Dermis microvascular lymphatic vessel endothelial cell (primary cell): ENCODE measurements around the gene SSU72. TPM values are rescaled to one million over a fixed set of nuclear protein-coding genes. Genes with fewer than 3 reads are reported as not detected.
"Not testable (repeated sequence)": the region's sequence is repeated elsewhere in the genome, so short reads cannot be mapped to it uniquely, and the experiment has no call there.

Experiments
- DNase-seq, 2 donors: peaks; one replicate each; pipeline versions ENCODE4 v3.0.0 to v3.0.0-alpha.2; 2010; ENCODE audit warnings: low read depth in 2 of 2
- total RNA-seq: library from RNA; depleted of rRNA; stranded (reverse); fragments of >200 nt; gene quantifications from 2 replicates; pipeline ENCODE4 v1.2.1, GENCODE V29; 2014

Gene SSU72
- total RNA-seq, 1 donor from 2014 or later: 48.9 TPM

DNA sequence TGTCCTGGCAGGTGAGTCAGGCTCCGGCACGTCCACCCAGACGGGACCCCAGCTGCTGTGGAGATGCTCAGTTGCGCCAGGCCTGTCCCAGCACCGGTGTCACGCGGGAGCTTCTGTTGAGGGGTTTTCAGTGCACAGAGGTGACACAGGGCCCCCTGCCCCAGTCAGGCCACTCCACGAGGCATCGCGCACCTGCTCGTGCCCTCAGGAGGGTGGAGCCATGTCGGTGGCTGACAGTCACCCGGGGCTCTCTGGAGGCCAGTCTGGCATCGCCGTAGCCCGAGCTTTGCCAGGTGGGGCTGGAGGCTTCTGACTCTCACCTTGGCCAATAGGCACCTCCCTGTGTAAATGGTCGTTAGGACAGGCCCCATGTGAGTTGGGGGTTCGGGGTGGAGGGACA lies 45.3 kb downstream of the SSU72 start:
- no peak for DNase-seq

DNA sequence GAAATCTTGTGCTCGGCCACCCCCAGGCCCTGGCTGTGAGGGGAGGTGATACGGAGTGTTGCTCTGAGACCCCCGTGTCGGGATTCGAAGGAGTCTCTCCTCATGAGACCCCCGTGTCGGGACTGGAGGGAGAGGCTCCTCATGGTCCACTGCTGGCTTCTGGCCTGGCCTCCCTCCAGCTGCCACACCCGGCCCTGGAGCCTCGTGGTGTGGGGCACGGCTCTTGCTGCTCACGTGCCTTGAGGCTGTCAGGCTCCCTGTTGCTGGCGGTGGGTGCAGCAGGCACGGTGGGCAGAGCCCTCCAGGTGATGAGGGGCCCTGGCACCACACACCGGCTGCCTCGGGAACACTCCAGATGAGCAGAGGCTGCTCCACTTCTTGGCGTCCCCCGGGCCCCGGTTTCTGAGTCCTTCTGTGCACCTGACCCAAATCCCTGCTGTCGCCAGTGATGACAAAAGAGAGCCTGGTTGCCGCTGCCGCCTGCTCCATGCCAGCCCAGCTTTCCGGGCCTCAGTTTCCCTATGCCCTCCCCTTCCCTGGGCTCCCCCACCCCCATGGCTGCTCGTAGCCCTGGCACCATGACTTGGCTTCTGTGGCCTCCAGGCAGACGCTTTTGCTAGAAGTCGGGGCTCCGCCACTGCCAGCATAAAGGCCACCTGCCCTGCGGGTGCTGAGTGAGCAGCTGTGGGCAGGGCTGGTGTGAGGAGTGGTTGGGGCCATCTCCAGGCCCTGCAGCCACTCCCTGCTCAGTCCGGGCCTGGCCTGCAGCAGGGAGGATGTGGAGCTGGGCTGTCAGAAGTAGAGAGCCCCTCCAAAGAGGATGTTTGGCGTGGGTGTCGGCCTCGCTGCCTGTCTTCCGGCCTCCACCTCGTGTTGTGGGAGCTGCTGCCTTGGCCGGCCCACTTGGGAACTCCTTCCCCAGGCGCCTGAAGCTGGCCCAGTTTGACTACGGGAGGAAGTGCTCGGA lies 46.1 kb downstream of the SSU72 start:
- DNase-seq: no peak

DNA sequence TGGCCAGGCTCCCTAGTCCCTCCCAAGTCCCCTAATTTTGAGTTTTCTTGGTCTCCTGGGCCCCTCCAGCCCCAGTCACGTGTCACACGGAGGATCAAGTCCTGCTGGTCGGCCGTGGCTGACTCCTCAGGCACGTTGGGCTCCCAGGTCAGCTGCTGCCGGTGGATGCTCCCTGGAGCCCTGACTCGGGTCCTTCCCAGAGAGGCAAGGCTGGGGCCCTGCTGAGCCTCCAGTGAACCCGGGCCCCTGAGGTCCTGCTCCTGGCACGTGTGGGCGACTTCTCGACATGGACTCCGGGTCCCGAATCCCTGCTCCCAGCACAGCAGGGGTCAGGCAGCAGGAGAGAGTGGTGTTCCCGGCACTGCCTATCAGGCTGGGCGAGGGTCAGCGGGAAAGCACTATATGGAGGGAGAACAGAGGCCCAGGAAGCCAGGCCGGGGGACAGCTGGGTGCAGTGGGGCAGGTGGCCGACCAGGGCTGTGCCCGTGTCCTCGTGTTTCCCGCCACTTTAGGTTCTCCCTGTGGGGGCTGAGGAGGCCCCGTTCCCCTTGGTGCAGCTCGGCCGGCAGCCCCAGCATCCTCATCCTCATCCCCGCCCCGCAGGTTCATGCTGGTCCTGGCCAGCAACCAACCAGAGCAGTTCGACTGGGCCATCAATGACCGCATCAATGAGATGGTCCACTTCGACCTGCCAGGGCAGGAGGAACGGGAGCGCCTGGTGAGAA lies 47.4 kb downstream of the SSU72 start:
- DNase-seq: no peak

DNA sequence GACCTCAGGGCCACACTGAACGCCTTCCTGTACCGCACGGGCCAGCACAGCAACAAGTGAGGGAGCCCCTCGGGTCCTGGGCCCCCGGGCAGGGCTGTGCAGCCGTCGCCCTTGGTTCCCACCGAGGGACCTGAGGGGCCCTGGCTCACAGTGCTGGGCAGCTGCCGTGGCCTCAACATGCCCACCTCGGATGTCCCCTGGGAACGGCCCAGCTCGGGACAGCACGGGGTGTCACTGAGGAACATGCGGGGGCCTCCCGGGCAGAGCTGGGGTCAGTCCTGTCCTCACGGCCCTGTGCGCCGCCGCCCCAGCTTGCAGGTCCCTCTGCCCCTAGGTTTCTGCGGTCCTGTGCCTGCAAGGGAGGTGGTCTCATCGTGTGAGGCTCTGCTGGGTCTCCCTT lies 48.2 kb downstream of the SSU72 start:
- DNase-seq: not testable (repeated sequence)

DNA sequence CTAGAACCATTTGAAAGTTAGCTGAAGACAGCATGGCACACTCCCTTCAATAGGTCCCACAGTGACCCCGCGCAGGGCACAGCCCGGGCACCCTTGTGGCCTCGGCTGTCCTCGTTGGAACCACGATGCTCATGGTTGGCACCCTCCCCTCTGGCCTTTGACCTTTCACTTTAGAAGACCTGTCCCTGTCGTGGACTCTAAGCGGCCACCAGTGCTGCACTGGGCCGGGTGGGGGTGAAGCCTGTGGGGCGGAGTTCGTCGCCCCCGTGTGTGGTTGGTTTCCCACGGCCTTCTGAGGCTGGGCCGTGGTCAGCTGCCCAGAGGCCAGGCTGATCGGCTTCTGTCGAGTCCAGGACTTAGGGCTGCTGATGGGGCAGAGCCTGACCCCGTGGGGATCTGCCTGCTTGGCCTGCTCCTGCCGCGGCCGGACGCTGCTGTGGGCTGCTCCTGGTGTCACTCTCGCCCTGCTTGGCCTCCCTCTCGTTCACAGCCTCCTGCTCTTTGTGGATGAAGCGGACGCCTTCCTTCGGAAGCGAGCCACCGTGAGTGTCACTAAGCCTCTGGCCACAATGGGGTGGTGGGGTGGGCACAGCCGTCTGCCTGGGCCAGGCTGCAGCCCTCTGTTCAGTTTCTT lies 49.8 kb downstream of the SSU72 start:
- DNase-seq: not testable (repeated sequence)

DNA sequence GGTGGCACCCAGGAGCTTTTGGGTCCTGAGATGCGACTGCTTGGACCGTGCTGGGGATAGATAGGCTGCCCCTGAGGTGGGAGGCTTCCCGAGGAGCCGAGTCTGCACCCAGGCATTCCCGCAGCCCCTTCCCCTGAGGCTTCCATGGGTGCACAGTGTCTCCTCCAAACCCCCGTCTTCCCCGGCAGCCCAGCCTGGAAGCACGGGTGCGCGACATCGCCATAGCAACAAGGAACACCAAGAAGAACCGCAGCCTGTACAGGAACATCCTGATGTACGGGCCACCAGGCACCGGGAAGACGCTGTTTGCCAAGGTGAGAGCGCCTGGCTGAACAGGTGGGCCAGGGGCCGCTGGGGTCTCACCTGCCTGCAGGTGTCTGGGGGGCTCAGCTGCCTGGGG lies 51.0 kb downstream of the SSU72 start:
- DNase-seq: not testable (repeated sequence)

DNA sequence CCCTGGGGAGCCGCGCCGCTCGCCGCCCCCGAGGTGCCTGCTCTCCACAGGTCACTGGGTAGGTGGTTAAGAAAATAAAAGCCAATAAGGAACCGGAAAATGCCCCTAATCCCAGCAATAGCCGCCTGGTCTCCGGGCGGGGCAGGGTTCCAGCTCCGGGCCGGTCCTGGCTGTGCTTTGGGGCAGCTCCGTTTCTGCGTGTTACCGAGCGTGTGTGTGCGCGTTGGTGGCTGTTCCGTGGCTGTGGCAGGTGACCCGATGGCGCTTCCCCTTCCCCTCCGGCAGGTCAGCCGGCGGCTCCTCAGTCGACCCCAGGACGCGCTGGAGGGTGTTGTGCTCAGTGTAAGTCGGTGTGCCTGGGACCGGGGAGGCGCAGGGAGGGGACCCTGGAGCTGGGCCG lies 51.4 kb downstream of the SSU72 start:
- DNase-seq: not testable (repeated sequence)

DNA sequence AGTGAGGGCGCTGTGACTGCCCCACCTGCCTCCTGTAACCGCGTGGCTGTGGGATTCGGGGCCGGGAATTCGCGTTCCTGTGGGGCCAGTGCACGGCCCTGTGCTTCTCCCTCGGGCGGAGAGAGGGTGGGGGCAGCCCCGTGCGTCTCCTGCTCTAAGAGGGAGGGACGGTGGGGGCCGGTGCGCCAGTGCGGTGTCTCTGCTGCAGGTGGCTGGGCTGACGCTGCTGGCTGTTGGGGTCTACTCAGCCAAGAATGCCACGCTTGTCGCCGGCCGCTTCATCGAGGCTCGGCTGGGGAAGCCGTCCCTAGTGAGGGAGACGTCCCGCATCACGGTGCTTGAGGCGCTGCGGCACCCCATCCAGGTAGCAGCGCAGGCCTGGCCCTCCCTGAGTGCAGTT lies 52.1 kb downstream of the SSU72 start:
- DNase-seq: not testable (repeated sequence)

DNA sequence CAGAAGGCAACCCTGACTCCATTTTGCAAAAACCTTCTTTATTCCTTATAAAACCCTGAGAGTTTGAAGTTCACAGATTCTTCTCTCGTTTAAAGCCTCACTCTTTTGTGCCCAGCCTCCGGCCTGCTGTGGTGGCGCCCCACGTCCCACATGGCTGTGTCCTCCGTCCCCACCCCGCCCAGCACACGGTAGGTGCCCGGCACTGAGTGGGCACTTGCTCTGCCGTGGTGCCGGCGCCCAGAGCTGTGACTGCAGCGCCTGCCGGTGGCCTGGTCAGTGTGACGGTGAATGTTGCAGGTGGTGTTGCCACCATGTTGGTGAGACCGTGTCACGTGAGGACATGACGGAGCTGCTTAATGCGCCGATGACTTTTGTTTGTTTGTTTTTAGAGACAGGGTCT lies 53.3 kb downstream of the SSU72 start:
- DNase-seq: no peak

DNA sequence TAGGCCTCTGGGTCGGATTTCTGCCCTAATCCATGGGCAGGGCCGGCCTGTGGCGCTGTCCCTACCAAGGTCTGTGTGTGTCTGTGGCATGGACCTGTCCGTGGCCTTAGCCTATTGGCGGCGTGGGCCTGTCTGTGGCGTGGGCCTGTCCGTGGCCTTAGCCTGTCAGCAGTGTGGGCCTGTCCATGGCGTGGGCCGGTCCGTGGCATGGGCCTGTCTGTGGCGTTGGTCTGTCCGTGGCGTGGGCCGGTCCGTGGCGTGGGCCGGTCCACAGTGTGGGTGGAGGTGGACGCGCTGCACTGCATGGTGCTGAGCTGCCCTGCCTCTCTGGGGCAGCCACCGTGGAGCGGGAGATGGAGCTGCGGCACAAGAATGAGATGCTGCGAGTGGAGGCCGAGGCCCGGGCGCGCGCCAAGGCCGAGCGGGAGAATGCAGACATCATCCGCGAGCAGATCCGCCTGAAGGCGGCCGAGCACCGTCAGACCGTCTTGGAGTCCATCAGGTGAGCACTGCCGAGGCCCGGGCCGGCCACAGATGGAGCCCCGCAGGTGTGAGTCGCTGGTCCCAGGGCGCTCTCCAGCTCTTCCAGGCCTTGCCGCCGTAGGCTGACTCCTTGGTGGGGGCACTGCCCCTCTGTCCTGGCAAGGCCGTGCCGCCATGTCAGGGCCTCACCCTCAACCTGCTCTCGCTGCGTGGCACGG lies 54.7 kb downstream of the SSU72 start:
- DNase-seq: not testable (repeated sequence)

DNA sequence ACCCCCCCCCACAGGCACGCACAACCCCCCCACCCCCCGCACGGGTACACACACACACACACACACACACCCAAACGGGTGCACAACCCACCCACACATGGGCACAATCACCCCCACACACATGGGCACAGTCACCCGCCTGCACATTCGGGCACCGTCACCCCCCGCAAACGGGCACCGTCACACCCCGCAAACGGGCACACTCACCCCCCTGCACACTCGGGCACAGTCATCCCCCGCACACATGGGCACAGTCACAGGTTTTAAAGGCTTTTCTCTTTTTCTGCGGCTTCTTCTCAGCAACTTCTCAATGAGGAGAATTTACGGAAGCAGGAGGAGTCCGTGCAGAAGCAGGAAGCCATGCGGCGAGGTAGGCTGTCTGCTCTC lies 56.0 kb downstream of the SSU72 start:
- DNase-seq: not testable (repeated sequence)

DNA sequence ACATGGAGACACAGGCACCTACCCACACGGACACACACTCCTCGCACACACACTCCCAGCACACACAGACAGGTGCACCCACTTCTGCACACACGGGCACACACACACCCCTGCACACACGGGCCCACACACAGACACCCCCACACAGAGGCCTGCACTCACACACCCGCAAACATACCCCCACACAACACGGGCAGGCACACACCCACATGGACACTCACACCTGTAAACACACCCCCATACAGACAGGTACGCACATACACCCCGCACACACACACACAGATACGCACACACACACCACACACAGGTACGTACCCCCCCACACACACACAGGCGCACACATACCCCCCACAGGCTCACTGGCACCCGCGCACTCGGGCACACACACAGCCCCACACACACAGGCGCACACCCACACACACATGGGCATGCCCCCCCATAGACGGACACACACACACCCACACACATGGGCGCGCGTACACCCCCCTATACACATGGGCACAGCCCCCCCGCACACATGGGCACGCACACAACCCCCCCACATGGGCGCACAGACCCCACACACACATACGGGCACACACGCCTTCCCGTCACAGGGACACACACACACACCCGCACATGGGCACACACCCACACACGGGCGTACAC lies 56.6 kb downstream of the SSU72 start:
- DNase-seq: no peak

DNA sequence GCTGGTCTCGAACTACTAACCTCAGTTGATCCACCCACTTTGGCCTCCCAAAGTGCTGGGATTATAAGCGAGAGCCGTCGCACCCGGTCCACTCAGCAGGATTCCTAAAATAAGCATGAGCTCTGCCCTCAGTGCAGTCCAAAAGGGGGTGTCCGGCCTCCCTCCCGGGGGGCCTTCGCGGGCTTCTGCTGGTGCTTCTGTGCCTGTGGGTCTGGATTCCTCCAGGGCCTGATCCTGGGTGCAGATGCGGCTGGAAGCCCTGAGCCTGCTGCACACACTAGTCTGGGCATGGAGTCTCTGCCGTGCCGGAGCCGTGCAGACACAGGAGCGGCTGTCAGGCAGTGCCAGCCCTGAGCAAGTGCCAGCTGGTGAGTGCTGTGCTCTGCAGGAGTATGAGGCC lies 57.7 kb downstream of the SSU72 start:
- DNase-seq: not testable (repeated sequence)

DNA sequence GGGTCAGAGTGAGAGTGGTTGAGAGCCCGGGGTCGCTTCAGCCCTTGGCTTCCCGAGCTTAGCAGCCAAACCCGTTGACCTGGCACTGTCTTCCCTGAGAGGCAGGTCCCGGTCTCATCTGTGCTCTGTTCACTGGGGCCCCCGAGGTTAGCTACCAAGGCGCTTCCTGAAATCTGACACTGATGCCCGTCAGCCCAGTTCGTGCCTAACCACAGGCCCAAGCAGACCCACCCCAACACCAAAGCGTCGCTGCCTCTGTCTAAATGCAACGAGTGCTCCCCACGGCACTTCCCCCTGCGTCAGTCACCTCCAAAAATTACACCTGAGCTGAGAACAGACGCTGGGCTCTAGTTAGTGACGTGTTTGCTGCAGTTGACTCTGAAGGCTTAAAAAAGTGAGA lies 60.3 kb downstream of the SSU72 start:
- DNase-seq: not testable (repeated sequence)

DNA sequence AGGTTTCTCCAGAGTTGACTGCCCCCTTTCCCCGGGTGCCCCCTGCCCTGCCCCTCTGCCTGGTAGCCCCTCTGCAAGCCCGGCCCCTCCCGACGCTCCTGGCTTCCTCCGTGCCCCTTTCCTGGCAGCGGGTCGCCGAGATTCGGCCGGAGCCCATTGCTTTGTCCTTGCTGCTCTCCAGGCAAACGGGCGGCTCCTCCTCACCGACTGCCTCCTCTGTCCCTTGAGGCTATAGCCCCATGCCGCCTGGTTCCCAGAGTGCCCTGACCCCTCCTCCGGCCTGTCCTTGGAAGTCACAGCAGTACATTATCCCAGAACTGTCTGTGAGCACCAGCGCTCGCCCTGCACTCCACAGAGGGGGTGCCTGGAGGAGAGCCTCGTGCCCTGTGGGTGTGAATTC lies 61.0 kb downstream of the SSU72 start:
- not testable (repeated sequence) for DNase-seq

DNA sequence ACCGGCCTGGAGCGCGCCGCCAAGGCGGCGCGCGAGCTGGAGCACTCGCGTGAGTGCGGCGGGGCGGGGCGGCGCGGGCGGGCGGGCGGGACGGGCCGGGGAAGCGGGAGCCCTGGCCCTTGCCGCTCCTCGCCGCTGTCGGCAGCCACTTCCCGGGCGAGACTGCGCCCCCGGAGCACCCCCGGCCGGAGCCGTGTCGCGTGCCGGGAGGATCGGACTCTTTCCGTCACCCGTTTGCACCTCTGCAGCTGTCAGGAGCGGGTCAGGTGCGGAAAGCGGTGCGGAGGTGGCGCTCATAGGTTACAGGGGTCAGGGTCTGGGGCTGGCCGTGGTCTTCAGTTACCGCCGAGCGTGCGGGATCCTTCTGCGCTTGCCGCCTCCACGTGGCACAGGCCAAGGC lies 62.2 kb downstream of the SSU72 start:
- DNase-seq: not testable (repeated sequence)

DNA sequence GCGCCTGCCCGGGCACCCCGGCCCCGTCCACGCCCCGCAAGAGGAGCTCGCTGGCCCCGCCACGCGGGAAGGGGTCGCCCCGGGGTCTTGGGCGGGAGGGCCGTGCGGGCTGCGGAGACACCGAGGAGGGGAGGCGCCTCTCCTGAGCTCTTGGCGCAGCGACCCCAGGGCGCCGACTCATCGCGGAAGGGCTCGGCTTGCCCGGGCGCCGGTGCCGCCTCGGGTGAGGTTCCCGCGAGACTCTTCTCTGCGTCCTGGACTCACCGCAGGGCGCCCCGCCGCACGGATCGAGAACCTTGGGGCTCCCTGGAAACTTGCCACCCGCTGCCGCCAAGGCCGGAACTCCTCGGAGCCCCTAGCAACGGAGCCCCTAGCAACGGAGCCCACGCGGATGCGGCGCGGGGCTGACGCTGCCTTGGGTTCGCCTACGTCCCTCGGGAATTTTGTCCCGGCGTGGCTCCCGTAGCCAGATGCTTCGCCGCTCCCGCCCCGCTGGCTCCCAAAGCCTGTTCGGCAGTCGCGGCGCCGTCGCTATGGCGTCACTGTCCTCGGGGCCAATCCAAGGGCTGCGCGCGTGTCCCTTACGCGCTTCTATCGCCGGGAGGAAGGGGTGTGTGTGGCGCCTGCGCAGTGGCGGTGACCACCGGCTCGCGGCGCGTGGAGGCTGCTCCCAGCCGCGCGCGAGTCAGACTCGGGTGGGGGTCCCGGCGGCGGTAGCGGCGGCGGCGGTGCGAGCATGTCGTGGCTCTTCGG lies 63.0 kb downstream of the SSU72 start, which contains the start of gene ATAD3A:
ATAD3A (plus strand) TSS at position 630 of the 753 bp plus-strand sequence; CDS start at position 737, 107 bp downstream.
- DNase-seq: peak; percentile 96 to 99

DNA sequence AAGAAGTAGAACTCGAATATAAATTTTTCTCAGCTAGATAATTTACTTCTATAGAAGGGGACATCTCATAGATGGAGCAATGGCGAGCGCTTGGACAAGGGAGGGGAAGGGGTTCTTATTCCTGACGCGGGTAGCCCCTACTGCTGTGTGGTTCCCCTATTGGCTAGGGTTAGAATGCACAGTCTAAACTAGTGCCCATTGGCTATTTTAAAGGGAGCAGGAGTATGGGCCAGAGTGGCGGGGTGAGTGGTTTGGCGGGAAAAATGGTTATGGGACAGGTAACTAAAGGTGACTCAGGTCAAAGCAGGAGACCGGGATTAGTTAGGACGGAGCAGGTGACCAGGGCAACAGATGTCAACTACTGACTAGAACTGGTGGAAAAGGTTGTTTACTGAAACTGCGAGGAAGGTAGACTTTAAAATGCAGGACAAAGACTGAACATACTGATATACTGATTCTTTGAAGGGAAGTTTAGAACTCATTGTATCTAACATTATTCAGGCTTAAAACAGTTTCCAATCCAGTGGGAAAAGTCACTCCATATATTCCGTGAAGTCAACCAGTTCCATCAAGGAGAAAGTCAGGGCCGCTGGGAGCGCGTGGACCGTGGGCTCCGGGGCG lies 63.6 kb downstream of the SSU72 start:
- peak in 1 of 2 donors; percentile 42 for DNase-seq

DNA sequence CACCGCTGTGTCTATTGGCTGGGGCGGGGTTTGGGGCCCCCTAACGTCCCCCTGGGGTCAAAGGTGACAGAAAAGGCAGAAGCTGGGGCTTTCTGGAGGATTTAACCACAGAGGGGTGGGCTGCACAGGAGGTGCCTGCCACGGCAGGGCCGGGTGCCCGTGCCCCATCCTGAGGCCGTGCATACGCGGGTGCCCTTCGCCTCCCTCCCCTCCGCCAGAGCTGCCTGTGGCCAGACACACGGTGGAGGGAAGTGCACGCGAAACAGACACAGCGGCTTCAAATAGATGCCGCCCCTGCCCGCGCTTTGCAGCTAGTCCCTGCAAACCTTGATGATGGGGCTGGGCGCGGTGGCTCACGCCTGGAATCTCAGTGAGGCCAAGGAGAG lies 65.2 kb downstream of the SSU72 start:
- DNase-seq: not testable (repeated sequence)
